IMR-90 (cell line): Measurements from ENCODE around the gene SYNGR3. TPM values are rescaled to one million over a fixed set of nuclear protein-coding genes. Genes with fewer than 3 reads are reported as not detected.

ENCODE experiments used
- ATAC-seq: fragments of 200-7000 bp; cut with Tn5 transposase; 2 replicates; pipeline ENCODE4 v1.9.1; 2020; ENCODE audit warnings: low read depth, mild to moderate bottlenecking, moderate library complexity
- BruUV-seq: library from RNA; stranded (reverse); fragments of 400-500 nt; replicated peaks from 2 replicates; lab custom pipeline; 2021; lab: Mats Ljungman, UMichigan
- CTCF ChIA-PET: fragments of 300-600 bp; formaldehyde crosslinking; extraction: SDS; loops from one replicate; lab custom pipeline; 2021; ENCODE audit warnings: antibody characterized with exemption; lab: Yijun Ruan, JAX
- POLR2A ChIA-PET: fragments of 300-600 bp; sonication (Branson Sonifier 250); formaldehyde crosslinking; loops from one replicate; lab custom pipeline; 2022; ENCODE audit warnings: antibody characterized with exemption; ENCODE audit not compliant: unreplicated experiment; lab: Charles Lee
- DNase-seq: peaks from one replicate; pipeline ENCODE4 v3.0.0; 2013
- H2AFZ ChIP-seq: replicated peaks from 2 replicates; pipeline ENCODE3; 2013; ENCODE audit warnings: low read length, mild to moderate bottlenecking; ENCODE audit not compliant: poor library complexity
- H2AK5ac ChIP-seq: 2 replicates; pipeline ENCODE4 v1.6.1; 2013; ENCODE audit warnings: low read depth, low read length, inconsistent platforms
- H2AK9ac ChIP-seq: replicated peaks from 2 replicates; pipeline ENCODE3; 2013; ENCODE audit warnings: mild to moderate bottlenecking, low read depth, low read length, moderate library complexity; ENCODE audit not compliant: poor library complexity
- H2BK120ac ChIP-seq: 2 replicates; pipeline ENCODE4 v1.6.1; 2013; ENCODE audit warnings: low read depth, low read length, inconsistent platforms
- H2BK15ac ChIP-seq: 3 replicates; pipeline ENCODE4 v1.6.1; 2013; ENCODE audit warnings: low read depth, low read length, inconsistent platforms
- H2BK20ac ChIP-seq: 2 replicates; pipeline ENCODE4 v1.6.1; 2013; ENCODE audit warnings: low read depth, mild to moderate bottlenecking, inconsistent platforms, low read length, moderate library complexity
- H2BK5ac ChIP-seq: 2 replicates; pipeline ENCODE4 v1.6.1; 2013; ENCODE audit warnings: mild to moderate bottlenecking, low read depth, low read length, inconsistent platforms; ENCODE audit not compliant: poor library complexity, severe bottlenecking
- H3K14ac ChIP-seq: replicated peaks from 2 replicates; pipeline ENCODE4 v1.6.1; 2013; ENCODE audit warnings: low read depth, low read length, inconsistent platforms
- H3K18ac ChIP-seq: 2 replicates; pipeline ENCODE4 v1.6.1; 2013; ENCODE audit warnings: low read depth, low read length, control low read depth
- H3K23ac ChIP-seq: 2 replicates; pipeline ENCODE4 v1.6.1; 2013; ENCODE audit warnings: low read depth, low read length, inconsistent platforms
- H3K27ac ChIP-seq: 2 replicates; pipeline ENCODE4 v1.5.1; 2013; ENCODE audit warnings: mild to moderate bottlenecking, control low read depth, low read length; ENCODE audit not compliant: insufficient read depth
- H3K27me3 ChIP-seq: 2 replicates; pipeline ENCODE4 v1.6.1; 2013; ENCODE audit warnings: low read length; ENCODE audit not compliant: control insufficient read depth, insufficient read depth
- H3K36me3 ChIP-seq: 2 replicates; pipeline ENCODE4 v1.6.1; 2013; ENCODE audit warnings: low read length, mixed read lengths; ENCODE audit not compliant: control insufficient read depth, insufficient read depth
- H3K4ac ChIP-seq: 2 replicates; pipeline ENCODE4 v1.6.1; 2013; ENCODE audit warnings: low read depth, low read length, inconsistent platforms
- H3K4me1 ChIP-seq: 2 replicates; pipeline ENCODE4 v1.6.1; 2013; ENCODE audit warnings: low read length, mixed read lengths; ENCODE audit not compliant: control insufficient read depth, insufficient read depth
- H3K4me2 ChIP-seq: 2 replicates; pipeline ENCODE4 v1.6.1; 2013; ENCODE audit warnings: low read depth, mild to moderate bottlenecking, control low read depth, low read length, moderate library complexity
- H3K4me3 ChIP-seq: 2 replicates; pipeline ENCODE4 v1.5.1; 2013; ENCODE audit warnings: low read depth, mild to moderate bottlenecking, control low read depth, low read length, moderate library complexity; ENCODE audit not compliant: insufficient read depth
- H3K56ac ChIP-seq: 2 replicates; pipeline ENCODE4 v1.6.1; 2013; ENCODE audit warnings: low read length, inconsistent platforms; ENCODE audit not compliant: insufficient read depth; ENCODE audit errors: extremely low read depth
- H3K79me1 ChIP-seq, 2 experiments: 2 replicates each; pipeline ENCODE4 v1.6.1; 2013; ENCODE audit warnings: low read length in 2 of 2, inconsistent platforms in 1 of 2, low read depth in 1 of 2
- H3K9ac ChIP-seq: 2 replicates; pipeline ENCODE4 v1.6.1; 2013; ENCODE audit warnings: low read depth, low read length, control low read depth
- H3K9me1 ChIP-seq: 2 replicates; pipeline ENCODE4 v1.6.1; 2013; ENCODE audit warnings: low read length, inconsistent platforms; ENCODE audit not compliant: insufficient read depth
- H3K9me3 ChIP-seq: 2 replicates; pipeline ENCODE4 v1.6.1; 2013; ENCODE audit warnings: low read length; ENCODE audit not compliant: control insufficient read depth, insufficient read depth
- H4K20me1 ChIP-seq: 2 replicates; pipeline ENCODE4 v1.6.1; 2013; ENCODE audit warnings: low read length, inconsistent platforms; ENCODE audit not compliant: insufficient read depth
- H4K5ac ChIP-seq: 2 replicates; pipeline ENCODE4 v1.6.1; 2013; ENCODE audit warnings: mild to moderate bottlenecking, low read depth, low read length, control low read depth
- H4K8ac ChIP-seq, 2 experiments: 2 replicates each; pipeline ENCODE4 v1.6.1; 2013; ENCODE audit warnings: low read depth in 2 of 2, low read length in 2 of 2, control low read depth in 1 of 2, inconsistent platforms in 1 of 2
- H4K91ac ChIP-seq: 2 replicates; pipeline ENCODE4 v1.6.1; 2013; ENCODE audit warnings: low read depth, low read length, inconsistent platforms; ENCODE audit not compliant: insufficient read depth
- BHLHE40 ChIP-seq: fragments of 150-350 bp; IDR thresholded peaks from 2 replicates; pipeline ENCODE4 v1.6.1; 2016; ENCODE audit warnings: mild to moderate bottlenecking, low read depth, low read length
- CEBPB ChIP-seq: IDR thresholded peaks from 2 replicates; pipeline ENCODE4 v1.6.1; 2012; ENCODE audit warnings: low read depth, low read length, improper control_type of control experiment
- CHD1 ChIP-seq: IDR thresholded peaks from 2 replicates; pipeline ENCODE4 v1.6.1; 2012; ENCODE audit warnings: low read depth, low read length, improper control_type of control experiment
- FOS ChIP-seq: fragments of 150-350 bp; IDR thresholded peaks from 2 replicates; pipeline ENCODE4 v1.6.1; 2016; ENCODE audit warnings: low read depth, low read length
- MAFK ChIP-seq: IDR thresholded peaks from 2 replicates; pipeline ENCODE4 v1.6.1; 2012; ENCODE audit warnings: low read depth, low read length, improper control_type of control experiment
- MXI1 ChIP-seq: IDR thresholded peaks from 2 replicates; pipeline ENCODE4 v1.6.1; 2012; ENCODE audit warnings: low read depth, mild to moderate bottlenecking, low read length, moderate library complexity, borderline replicate concordance
- NFE2L2 ChIP-seq: fragments of 150-350 bp; IDR thresholded peaks from 2 replicates; pipeline ENCODE4 v1.6.1; 2016; ENCODE audit warnings: low read depth, mild to moderate bottlenecking, low read length
- POLR2A ChIP-seq: IDR thresholded peaks from 2 replicates; pipeline ENCODE4 v1.6.1; 2012; ENCODE audit warnings: mild to moderate bottlenecking, low read depth, low read length
- RAD21 ChIP-seq: IDR thresholded peaks from 2 replicates; pipeline ENCODE4 v1.6.1; 2012; ENCODE audit warnings: low read length, improper control_type of control experiment
- RCOR1 ChIP-seq: IDR thresholded peaks from 2 replicates; pipeline ENCODE4 v1.6.1; 2012; ENCODE audit warnings: mild to moderate bottlenecking, low read length, improper control_type of control experiment; ENCODE audit not compliant: insufficient replicate concordance
- RFX5 ChIP-seq: IDR thresholded peaks from 2 replicates; pipeline ENCODE4 v1.8.0; 2012; ENCODE audit warnings: low read depth, mild to moderate bottlenecking, low read length, moderate library complexity
- SMC3 ChIP-seq: fragments of 150-350 bp; IDR thresholded peaks from 2 replicates; pipeline ENCODE4 v1.6.1; 2016; ENCODE audit warnings: low read depth, mild to moderate bottlenecking, antibody characterized with exemption, low read length, moderate library complexity
- WGBS, 2 experiments: methylation state at CpG; one replicate each; pipeline versions ENCODE4 v1.1.5 to v1.1.7; 2013; ENCODE audit warnings: missing lambda C conversion rate in 2 of 2; ENCODE audit not compliant: insufficient read length in 1 of 2; ENCODE audit errors: extremely low coverage in 2 of 2; 5-methylcytosine and 5-hydroxymethylcytosine counted together
- dilution Hi-C: fragments of 300-500 bp; cut with HindIII; formaldehyde crosslinking; loops from one replicate; pipeline ENCODE4 v1.14.3; 2018; ENCODE audit warnings: low sequenced_read_pairs; ENCODE audit not compliant: unreplicated experiment
- in situ Hi-C: fragments of 300-500 bp; cut with MboI; formaldehyde crosslinking; loops from 3 replicates; pipeline ENCODE4 v1.14.3; 2019; ENCODE audit warnings: low sequenced_read_pairs, inconsistent platforms, mixed read lengths
- intact Hi-C: fragments of 100-400 bp; cut with micrococcal nuclease; formaldehyde crosslinking; loops from 2 replicates; pipeline ENCODE4 v1.10.0; 2022
- polyA plus RNA-seq, 3 experiments: library from polyadenylated mRNA; depleted of rRNA; stranded (reverse); fragments of >200 nt; gene quantifications; 2 replicates each; pipeline ENCODE4 v1.2.3, GENCODE V29; 2012; ENCODE audit warnings: low replicate concordance in 1 of 3
- total RNA-seq: library from RNA; depleted of rRNA; stranded (reverse); fragments of >200 nt; gene quantifications from 2 replicates; pipeline ENCODE4 v1.2.3, GENCODE V29; 2012
- TF ChIP-seq, protein P1 (sequence below): fragments of 150-350 bp; IDR thresholded peaks from 2 replicates; pipeline ENCODE4 v1.6.1; 2016; ENCODE audit warnings: low read depth, mild to moderate bottlenecking, low read length, moderate library complexity, borderline replicate concordance
- TF ChIP-seq, protein P2 (sequence below): fragments of 150-350 bp; IDR thresholded peaks from 2 replicates; pipeline ENCODE4 v1.6.1; 2017; ENCODE audit warnings: mild to moderate bottlenecking, antibody characterized with exemption, low read length, low read depth
- TF ChIP-seq, protein P3 (sequence below): conservative IDR thresholded peaks from 2 replicates; pipeline ENCODE4 v1.5.1; 2012; ENCODE audit warnings: mild to moderate bottlenecking, low read depth, low read length, improper control_type of control experiment

The SYNGR3 gene
- total and polyA plus RNA-seq, 2 of the 4 experiments (the other 2 are of a cell fraction): 1.8 to 5.8 TPM

DNA sequence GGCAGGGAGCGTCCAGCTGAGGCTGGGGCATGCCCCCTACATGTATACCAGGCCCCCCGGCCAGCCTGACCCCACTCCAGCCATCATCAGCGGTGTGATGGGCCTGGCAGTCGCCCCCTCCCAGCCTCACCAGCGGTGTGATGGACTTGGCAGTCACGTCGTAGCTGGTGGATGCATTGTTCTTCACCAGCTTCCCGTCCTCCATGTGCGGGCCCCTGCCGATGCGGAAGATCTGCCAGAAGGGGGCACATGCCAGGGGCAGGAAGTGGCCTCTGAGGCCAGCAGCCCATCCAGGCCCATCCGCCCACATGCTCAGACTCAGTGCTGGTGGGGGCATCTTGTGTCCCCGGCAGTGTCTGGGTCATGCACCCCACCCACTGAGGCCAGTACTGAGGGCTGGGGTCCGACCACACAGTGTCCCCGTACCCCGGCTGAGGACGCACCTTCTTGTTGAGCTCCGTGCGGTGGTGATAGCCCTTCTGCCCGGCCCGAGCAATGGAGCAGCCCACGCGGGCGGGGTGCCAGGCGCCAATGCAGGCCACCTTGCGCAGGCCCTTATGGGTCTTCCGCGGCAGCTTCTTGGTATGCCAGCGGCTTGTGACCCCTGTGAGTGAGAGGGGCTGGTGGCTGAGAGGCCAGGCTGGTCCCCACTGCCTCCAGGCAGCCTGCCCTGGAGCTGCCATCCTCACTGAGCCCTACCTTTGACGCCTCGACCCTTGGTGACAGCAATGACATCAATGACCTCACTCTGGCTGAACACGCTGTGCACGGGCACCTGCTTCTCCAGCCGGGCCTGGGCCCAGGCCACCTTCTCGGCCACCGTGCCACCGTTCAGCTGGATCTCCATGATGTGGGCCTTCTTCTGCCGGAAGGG, 43.0 kb upstream of the SYNGR3 start:
- H4K91ac ChIP-seq: no peak overlapping the region
- H4K5ac ChIP-seq: no peak overlapping the region
- H3K9ac ChIP-seq: no peak overlapping the region
- no peak overlapping the region for H3K23ac ChIP-seq
- H3K4me1 ChIP-seq: peaks cover 5% of the 10 kb centered on the region; the same call in 1 of the 2 replicates
- no peak overlapping the region for H4K8ac ChIP-seq
- H2AFZ ChIP-seq: peak overlapping the region; percentile 58
- no peaks in the 10 kb centered on the region for H3K36me3 ChIP-seq
- H2BK15ac ChIP-seq: no peak overlapping the region
- intact Hi-C loops: no loop called here
- in situ Hi-C loops: no loop called here
- no peak for DNase-seq
- no peak overlapping the region for H3K4ac ChIP-seq
- H3K18ac ChIP-seq: no peak overlapping the region
- BruUV-seq: no TSS peak
- dilution Hi-C loops: no loop called here
- H4K20me1 ChIP-seq: no peaks in the 10 kb centered on the region
- no peak overlapping the region for H2BK20ac ChIP-seq
- no peak overlapping the region for H3K4me3 ChIP-seq
- ATAC-seq: no peak
- no peak overlapping the region for H3K4me2 ChIP-seq
- no peak overlapping the region for H2AK5ac ChIP-seq
- no peak overlapping the region for H3K56ac ChIP-seq
- no peaks in the 10 kb centered on the region for H3K9me3 ChIP-seq
- ChIA-PET POLR2A (no interaction called here), CTCF (no interaction called here)
- no peak overlapping the region for H3K27ac ChIP-seq
- H2BK5ac ChIP-seq: no peak overlapping the region
- no peaks in the 10 kb centered on the region for H3K27me3 ChIP-seq
- no peak overlapping the region for H2AK9ac ChIP-seq
- no peak overlapping the region for H2BK120ac ChIP-seq
- no peaks in the 10 kb centered on the region for H3K9me1 ChIP-seq
- WGBS, 2 experiments: 78% methylated on average over 24 of the region's 38 CpGs; no CpG with 5 or more reads in 1 of the 2 experiments
- H3K14ac ChIP-seq: no peak overlapping the region
- H3K79me1 ChIP-seq: peaks cover 4 to 8% of the 10 kb centered on the region in 2 experiments; a peak in 3 of 4 replicates
- TF ChIP-seq NFE2L2: no peak
- TF ChIP-seq, protein P1, sequence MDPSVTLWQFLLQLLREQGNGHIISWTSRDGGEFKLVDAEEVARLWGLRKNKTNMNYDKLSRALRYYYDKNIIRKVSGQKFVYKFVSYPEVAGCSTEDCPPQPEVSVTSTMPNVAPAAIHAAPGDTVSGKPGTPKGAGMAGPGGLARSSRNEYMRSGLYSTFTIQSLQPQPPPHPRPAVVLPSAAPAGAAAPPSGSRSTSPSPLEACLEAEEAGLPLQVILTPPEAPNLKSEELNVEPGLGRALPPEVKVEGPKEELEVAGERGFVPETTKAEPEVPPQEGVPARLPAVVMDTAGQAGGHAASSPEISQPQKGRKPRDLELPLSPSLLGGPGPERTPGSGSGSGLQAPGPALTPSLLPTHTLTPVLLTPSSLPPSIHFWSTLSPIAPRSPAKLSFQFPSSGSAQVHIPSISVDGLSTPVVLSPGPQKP: no peak
- TF ChIP-seq, protein P2, sequence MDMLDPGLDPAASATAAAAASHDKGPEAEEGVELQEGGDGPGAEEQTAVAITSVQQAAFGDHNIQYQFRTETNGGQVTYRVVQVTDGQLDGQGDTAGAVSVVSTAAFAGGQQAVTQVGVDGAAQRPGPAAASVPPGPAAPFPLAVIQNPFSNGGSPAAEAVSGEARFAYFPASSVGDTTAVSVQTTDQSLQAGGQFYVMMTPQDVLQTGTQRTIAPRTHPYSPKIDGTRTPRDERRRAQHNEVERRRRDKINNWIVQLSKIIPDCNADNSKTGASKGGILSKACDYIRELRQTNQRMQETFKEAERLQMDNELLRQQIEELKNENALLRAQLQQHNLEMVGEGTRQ: no peak
- no peak for TF ChIP-seq CEBPB
- no peak for TF ChIP-seq MAFK
- TF ChIP-seq SMC3: no peak
- TF ChIP-seq BHLHE40: no peak
- no peak for TF ChIP-seq RAD21
- TF ChIP-seq, protein P3, sequence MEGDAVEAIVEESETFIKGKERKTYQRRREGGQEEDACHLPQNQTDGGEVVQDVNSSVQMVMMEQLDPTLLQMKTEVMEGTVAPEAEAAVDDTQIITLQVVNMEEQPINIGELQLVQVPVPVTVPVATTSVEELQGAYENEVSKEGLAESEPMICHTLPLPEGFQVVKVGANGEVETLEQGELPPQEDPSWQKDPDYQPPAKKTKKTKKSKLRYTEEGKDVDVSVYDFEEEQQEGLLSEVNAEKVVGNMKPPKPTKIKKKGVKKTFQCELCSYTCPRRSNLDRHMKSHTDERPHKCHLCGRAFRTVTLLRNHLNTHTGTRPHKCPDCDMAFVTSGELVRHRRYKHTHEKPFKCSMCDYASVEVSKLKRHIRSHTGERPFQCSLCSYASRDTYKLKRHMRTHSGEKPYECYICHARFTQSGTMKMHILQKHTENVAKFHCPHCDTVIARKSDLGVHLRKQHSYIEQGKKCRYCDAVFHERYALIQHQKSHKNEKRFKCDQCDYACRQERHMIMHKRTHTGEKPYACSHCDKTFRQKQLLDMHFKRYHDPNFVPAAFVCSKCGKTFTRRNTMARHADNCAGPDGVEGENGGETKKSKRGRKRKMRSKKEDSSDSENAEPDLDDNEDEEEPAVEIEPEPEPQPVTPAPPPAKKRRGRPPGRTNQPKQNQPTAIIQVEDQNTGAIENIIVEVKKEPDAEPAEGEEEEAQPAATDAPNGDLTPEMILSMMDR: no peak
- no peak for TF ChIP-seq MXI1
- no peak for TF ChIP-seq RCOR1
- TF ChIP-seq FOS: no peak
- no peak for TF ChIP-seq CHD1
- TF ChIP-seq POLR2A: no peak
- no peak for TF ChIP-seq RFX5
